H1 (cell line): ENCODE data around the gene ENDOD1. TPM values are rescaled to one million over a fixed set of nuclear protein-coding genes. Genes with fewer than 3 reads are reported as not detected.

Experiments used
- BRCA1 ChIP-seq: IDR thresholded peaks from 2 replicates; pipeline ENCODE4 v1.6.1; 2012; ENCODE audit warnings: low read depth, low read length, improper control_type of control experiment
- CHD2 ChIP-seq: IDR thresholded peaks from 2 replicates; pipeline ENCODE4 v1.6.1; 2012; ENCODE audit warnings: low read length, improper control_type of control experiment
- CTBP2 ChIP-seq: IDR thresholded peaks from 2 replicates; pipeline ENCODE4 v1.7.0; 2011; ENCODE audit warnings: borderline replicate concordance, mild to moderate bottlenecking, moderate library complexity, mixed read lengths, low read length; ENCODE audit not compliant: insufficient read depth, insufficient read length
- HDAC2 ChIP-seq, 2 experiments: fragments of 300-600 bp in 1 of 2; sonication (generic) in 1 of 2; IDR thresholded peaks; 2 replicates each; pipeline ENCODE4 v1.6.1; 2011 to 2012; ENCODE audit warnings: low read depth in 2 of 2, low read length in 2 of 2, mild to moderate bottlenecking in 2 of 2, moderate library complexity in 2 of 2, borderline replicate concordance in 1 of 2, inconsistent platforms in 1 of 2
- MAFK ChIP-seq: IDR thresholded peaks from 2 replicates; pipeline ENCODE4 v1.6.1; 2012; ENCODE audit warnings: low read depth, mild to moderate bottlenecking, improper control_type of control experiment, low read length
- PHF8 ChIP-seq: fragments of 200-600 bp; sonication (generic); conservative IDR thresholded peaks from 2 replicates; pipeline ENCODE4 v1.7.1; 2012; ENCODE audit warnings: low read depth, mild to moderate bottlenecking, inconsistent platforms, low read length, moderate library complexity
- POLR2A ChIP-seq, 2 experiments: IDR thresholded peaks; 1 replicate in 1 of 2; 2 replicates in 1 of 2; pipeline ENCODE4 v1.6.1; 2011; ENCODE audit warnings: low read depth in 2 of 2, low read length in 2 of 2, mild to moderate bottlenecking in 2 of 2; ENCODE audit errors: control extremely low read depth in 1 of 2
- POLR2AphosphoS5 ChIP-seq: IDR thresholded peaks from 2 replicates; pipeline ENCODE4 v1.6.1; 2011; ENCODE audit warnings: low read depth, low read length
- SIX5 ChIP-seq: IDR thresholded peaks from 2 replicates; pipeline ENCODE4 v1.6.1; 2011; ENCODE audit warnings: mild to moderate bottlenecking, low read depth, low read length
- SP2 ChIP-seq: IDR thresholded peaks from 2 replicates; pipeline ENCODE4 v1.6.1; 2012; ENCODE audit warnings: mild to moderate bottlenecking, low read length, inconsistent platforms
- TAF7 ChIP-seq: optimal IDR thresholded peaks from 2 replicates; pipeline ENCODE3; 2011; ENCODE audit warnings: low read depth, mild to moderate bottlenecking, inconsistent platforms, low read length, moderate library complexity, borderline replicate concordance
- YY1 ChIP-seq: IDR thresholded peaks from 2 replicates; pipeline ENCODE4 v1.6.1; 2011; ENCODE audit warnings: low read depth, mild to moderate bottlenecking, low read length
- polyA plus RNA-seq, 7 experiments: library from polyadenylated mRNA; depleted of rRNA in 3 of 7; stranded (reverse) in 5 of 7; unstranded in 2 of 7; fragments of >200 nt in 5 of 7; fragments of 200-250 nt in 2 of 7; gene quantifications; 1 replicate in 5 of 7; 2 replicates in 1 of 7; 4 replicates in 1 of 7; pipeline versions ENCODE4 v1.2.1 to v1.2.3, GENCODE V29; 2011 to 2013; ENCODE audit warnings: missing spikeins in 2 of 7, mixed read lengths in 2 of 7
- total RNA-seq: library from RNA; stranded (reverse); fragmentation: NEBNext Ultra II Directional; extraction: Animal tissue kit (Norgen Biotek cat#: 25700); gene quantifications from 2 replicates; pipeline ENCODE4 v1.2.1, GENCODE V29; 2021
- TF ChIP-seq, protein P1 (sequence below): fragments of 300-600 bp; sonication (generic); IDR thresholded peaks from 2 replicates; pipeline ENCODE4 v1.7.1; 2012; ENCODE audit warnings: low read length, moderate library complexity, mild to moderate bottlenecking, inconsistent platforms; ENCODE audit not compliant: insufficient replicate concordance

Gene ENDOD1
- total and polyA plus RNA-seq, 2 of the 8 experiments (the other 6 are each of a cell fraction or from before 2014, with no cell fraction given) = 1.2 to 2.5 TPM

DNA sequence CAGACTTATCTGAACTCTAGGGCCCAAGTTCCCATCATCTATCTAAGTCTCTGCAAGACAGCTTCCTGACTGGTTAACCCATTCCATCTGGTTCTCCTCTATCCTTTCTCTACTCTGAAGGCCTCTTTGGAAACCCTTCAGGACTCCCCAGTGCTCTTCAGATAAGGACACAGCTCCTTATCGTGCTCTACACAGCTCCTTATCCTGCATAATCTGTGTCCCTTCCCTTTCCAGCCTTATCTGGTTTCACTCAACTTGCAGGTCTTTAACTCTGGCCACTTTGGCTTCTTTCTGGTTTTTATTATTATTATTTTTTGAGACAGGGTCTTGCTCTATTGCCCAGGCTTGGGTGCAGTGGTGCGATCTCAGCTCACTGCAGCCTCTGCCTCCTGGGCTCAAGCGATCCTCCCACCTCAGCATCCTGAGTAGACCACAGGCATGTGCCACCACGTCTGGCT is 10.6 kb downstream of the ENDOD1 start (continued):
- TF ChIP-seq, protein P1, sequence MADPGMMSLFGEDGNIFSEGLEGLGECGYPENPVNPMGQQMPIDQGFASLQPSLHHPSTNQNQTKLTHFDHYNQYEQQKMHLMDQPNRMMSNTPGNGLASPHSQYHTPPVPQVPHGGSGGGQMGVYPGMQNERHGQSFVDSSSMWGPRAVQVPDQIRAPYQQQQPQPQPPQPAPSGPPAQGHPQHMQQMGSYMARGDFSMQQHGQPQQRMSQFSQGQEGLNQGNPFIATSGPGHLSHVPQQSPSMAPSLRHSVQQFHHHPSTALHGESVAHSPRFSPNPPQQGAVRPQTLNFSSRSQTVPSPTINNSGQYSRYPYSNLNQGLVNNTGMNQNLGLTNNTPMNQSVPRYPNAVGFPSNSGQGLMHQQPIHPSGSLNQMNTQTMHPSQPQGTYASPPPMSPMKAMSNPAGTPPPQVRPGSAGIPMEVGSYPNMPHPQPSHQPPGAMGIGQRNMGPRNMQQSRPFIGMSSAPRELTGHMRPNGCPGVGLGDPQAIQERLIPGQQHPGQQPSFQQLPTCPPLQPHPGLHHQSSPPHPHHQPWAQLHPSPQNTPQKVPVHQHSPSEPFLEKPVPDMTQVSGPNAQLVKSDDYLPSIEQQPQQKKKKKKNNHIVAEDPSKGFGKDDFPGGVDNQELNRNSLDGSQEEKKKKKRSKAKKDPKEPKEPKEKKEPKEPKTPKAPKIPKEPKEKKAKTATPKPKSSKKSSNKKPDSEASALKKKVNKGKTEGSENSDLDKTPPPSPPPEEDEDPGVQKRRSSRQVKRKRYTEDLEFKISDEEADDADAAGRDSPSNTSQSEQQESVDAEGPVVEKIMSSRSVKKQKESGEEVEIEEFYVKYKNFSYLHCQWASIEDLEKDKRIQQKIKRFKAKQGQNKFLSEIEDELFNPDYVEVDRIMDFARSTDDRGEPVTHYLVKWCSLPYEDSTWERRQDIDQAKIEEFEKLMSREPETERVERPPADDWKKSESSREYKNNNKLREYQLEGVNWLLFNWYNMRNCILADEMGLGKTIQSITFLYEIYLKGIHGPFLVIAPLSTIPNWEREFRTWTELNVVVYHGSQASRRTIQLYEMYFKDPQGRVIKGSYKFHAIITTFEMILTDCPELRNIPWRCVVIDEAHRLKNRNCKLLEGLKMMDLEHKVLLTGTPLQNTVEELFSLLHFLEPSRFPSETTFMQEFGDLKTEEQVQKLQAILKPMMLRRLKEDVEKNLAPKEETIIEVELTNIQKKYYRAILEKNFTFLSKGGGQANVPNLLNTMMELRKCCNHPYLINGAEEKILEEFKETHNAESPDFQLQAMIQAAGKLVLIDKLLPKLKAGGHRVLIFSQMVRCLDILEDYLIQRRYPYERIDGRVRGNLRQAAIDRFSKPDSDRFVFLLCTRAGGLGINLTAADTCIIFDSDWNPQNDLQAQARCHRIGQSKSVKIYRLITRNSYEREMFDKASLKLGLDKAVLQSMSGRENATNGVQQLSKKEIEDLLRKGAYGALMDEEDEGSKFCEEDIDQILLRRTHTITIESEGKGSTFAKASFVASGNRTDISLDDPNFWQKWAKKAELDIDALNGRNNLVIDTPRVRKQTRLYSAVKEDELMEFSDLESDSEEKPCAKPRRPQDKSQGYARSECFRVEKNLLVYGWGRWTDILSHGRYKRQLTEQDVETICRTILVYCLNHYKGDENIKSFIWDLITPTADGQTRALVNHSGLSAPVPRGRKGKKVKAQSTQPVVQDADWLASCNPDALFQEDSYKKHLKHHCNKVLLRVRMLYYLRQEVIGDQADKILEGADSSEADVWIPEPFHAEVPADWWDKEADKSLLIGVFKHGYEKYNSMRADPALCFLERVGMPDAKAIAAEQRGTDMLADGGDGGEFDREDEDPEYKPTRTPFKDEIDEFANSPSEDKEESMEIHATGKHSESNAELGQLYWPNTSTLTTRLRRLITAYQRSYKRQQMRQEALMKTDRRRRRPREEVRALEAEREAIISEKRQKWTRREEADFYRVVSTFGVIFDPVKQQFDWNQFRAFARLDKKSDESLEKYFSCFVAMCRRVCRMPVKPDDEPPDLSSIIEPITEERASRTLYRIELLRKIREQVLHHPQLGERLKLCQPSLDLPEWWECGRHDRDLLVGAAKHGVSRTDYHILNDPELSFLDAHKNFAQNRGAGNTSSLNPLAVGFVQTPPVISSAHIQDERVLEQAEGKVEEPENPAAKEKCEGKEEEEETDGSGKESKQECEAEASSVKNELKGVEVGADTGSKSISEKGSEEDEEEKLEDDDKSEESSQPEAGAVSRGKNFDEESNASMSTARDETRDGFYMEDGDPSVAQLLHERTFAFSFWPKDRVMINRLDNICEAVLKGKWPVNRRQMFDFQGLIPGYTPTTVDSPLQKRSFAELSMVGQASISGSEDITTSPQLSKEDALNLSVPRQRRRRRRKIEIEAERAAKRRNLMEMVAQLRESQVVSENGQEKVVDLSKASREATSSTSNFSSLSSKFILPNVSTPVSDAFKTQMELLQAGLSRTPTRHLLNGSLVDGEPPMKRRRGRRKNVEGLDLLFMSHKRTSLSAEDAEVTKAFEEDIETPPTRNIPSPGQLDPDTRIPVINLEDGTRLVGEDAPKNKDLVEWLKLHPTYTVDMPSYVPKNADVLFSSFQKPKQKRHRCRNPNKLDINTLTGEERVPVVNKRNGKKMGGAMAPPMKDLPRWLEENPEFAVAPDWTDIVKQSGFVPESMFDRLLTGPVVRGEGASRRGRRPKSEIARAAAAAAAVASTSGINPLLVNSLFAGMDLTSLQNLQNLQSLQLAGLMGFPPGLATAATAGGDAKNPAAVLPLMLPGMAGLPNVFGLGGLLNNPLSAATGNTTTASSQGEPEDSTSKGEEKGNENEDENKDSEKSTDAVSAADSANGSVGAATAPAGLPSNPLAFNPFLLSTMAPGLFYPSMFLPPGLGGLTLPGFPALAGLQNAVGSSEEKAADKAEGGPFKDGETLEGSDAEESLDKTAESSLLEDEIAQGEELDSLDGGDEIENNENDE = no peak
- no peak for TF ChIP-seq SIX5
- TF ChIP-seq BRCA1 = no peak
- TF ChIP-seq SP2 = no peak
- TF ChIP-seq TAF7 = no peak
- no peak for TF ChIP-seq YY1
- no peak for TF ChIP-seq CHD2
- no peak for TF ChIP-seq HDAC2 (IDR thresholded peaks at IDR 0.05; ENCODE audit: borderline replicate concordance in 1 of 2, low read depth in 2 of 2, low read length in 2 of 2)
- TF ChIP-seq PHF8 = no peak
- no peak for TF ChIP-seq CTBP2
- no peak for TF ChIP-seq POLR2A (IDR thresholded peaks at IDR 0.05; ENCODE audit: control extremely low read depth in 1 of 2, low read depth in 2 of 2, low read length in 2 of 2)
- TF ChIP-seq MAFK = no peak
- TF ChIP-seq POLR2AphosphoS5 = no peak
